GM18519 (cell line): Measurements from ENCODE around the gene TARBP2.
"Not testable (repeated sequence)": the region's sequence is repeated elsewhere in the genome, so short reads cannot be mapped to it uniquely, and the experiment has no call there.

ENCODE experiments used
- ATAC-seq: cut with Tn5 transposase; IDR thresholded peaks from one replicate; pipeline ENCODE4 v1.9.1; 2021; ENCODE audit warnings: mild to moderate bottlenecking, moderate library complexity; ENCODE audit not compliant: unreplicated experiment, low FRiP score

TARBP2 gene

GRCh38 chr12:53474077-53474476 is 27.0 kb upstream of the TARBP2 start:
- ATAC-seq, result no peak

- ATAC-seq, result no peak
Observed at GRCh38 chr12:53474819-53475218, 26.3 kb upstream of the TARBP2 start.

- ATAC-seq, result no peak
Observed at GRCh38 chr12:53476769-53477209, 24.3 kb upstream of the TARBP2 start.

- no peak for ATAC-seq
Observed at GRCh38 chr12:53478865-53479264, 22.2 kb upstream of the TARBP2 start.

- no peak for ATAC-seq
Observed at GRCh38 chr12:53479331-53479730, 21.8 kb upstream of the TARBP2 start.

GRCh38 chr12:53480491-53481442 is 20.3 kb upstream of the TARBP2 start:
- ATAC-seq, result no peak

GRCh38 chr12:53481458-53481857 is 19.6 kb upstream of the TARBP2 start:
- not testable (repeated sequence) for ATAC-seq

GRCh38 chr12:53481939-53482586 is 19.0 kb upstream of the TARBP2 start:
- no peak for ATAC-seq

- ATAC-seq, result no peak
Observed at GRCh38 chr12:53482626-53483168, 18.4 kb upstream of the TARBP2 start.

GRCh38 chr12:53483225-53483978 is 17.7 kb upstream of the TARBP2 start:
- ATAC-seq, result no peak

GRCh38 chr12:53483979-53484377 is 17.1 kb upstream of the TARBP2 start:
- no peak for ATAC-seq

- no peak for ATAC-seq
Observed at GRCh38 chr12:53484686-53485575, 16.2 kb upstream of the TARBP2 start.

- no peak for ATAC-seq
Observed at GRCh38 chr12:53485955-53486735, 14.9 kb upstream of the TARBP2 start.

- no peak for ATAC-seq
Observed at GRCh38 chr12:53486736-53487487, 14.2 kb upstream of the TARBP2 start.

- no peak for ATAC-seq
Observed at GRCh38 chr12:53489242-53489864, 11.7 kb upstream of the TARBP2 start.

- ATAC-seq, result no peak
Observed at GRCh38 chr12:53492188-53492587, 8.9 kb upstream of the TARBP2 start.

- ATAC-seq, result peak; percentile 69
Observed at GRCh38 chr12:53492830-53493609, 8.1 kb upstream of the TARBP2 start.
